AG04450 (cell line): ENCODE measurements around the gene SFXN5. TPM values are rescaled to one million over a fixed set of nuclear protein-coding genes. Genes with fewer than 3 reads are reported as not detected.

ENCODE experiments used
- CTCF ChIA-PET: fragments of 300-600, 350-600 bp; formaldehyde crosslinking; extraction: SDS; loops from one replicate; lab custom pipeline; 2022; ENCODE audit warnings: antibody characterized with exemption, inconsistent platforms; lab: Charles Lee
- POLR2A ChIA-PET: fragments of 350-600 bp; formaldehyde crosslinking; extraction: SDS; loops from one replicate; lab custom pipeline; 2021; ENCODE audit warnings: antibody characterized with exemption, inconsistent platforms; lab: Yijun Ruan, JAX
- DNase-seq: peaks from one replicate; pipeline ENCODE4 v3.0.0-alpha.2; 2011; ENCODE audit warnings: low read depth, low spot score
- H3K27ac ChIP-seq: one replicate; pipeline ENCODE4 v1.5.1; 2012; ENCODE audit warnings: low read depth, low read length, control low read depth
- H3K27me3 ChIP-seq: one replicate; pipeline ENCODE4 v1.6.0; 2012; ENCODE audit warnings: low read length; ENCODE audit not compliant: control insufficient read depth, insufficient read depth
- H3K4me3 ChIP-seq: 2 replicates; pipeline ENCODE4 v1.5.1; 2011; ENCODE audit warnings: mild to moderate bottlenecking, low read depth, low read length, control low read depth
- H3K9me3 ChIP-seq: 2 replicates; pipeline ENCODE4 v1.5.1; 2012; ENCODE audit warnings: low read length; ENCODE audit not compliant: control insufficient read depth, insufficient read depth
- polyA plus RNA-seq: library from polyadenylated mRNA; depleted of rRNA; stranded (reverse); fragments of >200 nt; gene quantifications from 2 replicates; pipeline ENCODE4 v1.2.3, GENCODE V29; 2011
- TF ChIP-seq, protein P1 (sequence below): IDR thresholded peaks from 2 replicates; pipeline ENCODE4 v1.5.1; 2011; ENCODE audit warnings: low read depth, low read length, control low read depth, inconsistent platforms

SFXN5 gene
- polyA plus RNA-seq, 1 experiment = 11.8 TPM

DNA sequence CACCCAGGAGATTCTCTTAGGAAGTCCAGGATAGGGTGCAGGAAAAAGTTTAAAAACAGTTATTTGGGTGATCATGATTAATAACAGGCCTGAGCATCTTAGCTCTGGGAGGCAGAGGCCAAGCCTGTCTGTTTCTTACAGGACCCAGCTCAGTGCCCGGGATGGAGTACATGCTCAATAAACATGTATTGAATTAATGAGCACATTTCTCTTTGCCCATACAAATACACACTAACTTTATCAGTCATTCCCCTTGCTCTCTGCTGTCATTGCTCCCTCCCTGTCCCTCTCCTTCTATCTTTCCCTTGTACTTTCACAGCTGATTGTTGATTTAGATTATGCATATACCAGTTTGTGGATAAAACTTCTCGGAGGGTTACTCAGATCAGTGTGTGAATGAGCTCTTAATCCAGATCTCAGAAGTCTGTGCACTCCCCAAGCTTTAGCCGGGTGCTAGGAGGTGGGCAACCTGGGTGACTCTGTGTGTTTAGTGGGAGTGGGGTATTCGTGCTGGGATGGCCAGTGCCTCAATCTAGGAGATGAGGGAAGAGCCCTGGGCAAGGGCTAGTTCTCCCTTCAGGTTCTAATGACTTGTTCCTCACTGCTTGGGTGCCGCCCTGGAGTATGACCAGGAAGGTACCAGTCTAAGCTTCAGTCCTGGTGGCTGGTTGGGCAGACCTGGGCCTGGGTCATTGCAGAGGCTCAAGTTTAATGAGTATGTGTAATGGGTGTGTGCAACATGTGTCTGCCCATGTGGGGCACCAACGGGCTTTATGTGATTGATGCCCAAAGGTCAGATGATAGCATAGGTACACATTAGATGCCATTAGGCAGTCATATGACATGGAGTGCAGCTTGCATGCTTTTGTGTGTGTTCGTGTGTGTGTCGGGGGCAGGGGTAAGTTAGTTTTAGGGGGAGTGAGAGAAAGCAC, 143.6 kb downstream of the SFXN5 start:
- DNase-seq = no peak

DNA sequence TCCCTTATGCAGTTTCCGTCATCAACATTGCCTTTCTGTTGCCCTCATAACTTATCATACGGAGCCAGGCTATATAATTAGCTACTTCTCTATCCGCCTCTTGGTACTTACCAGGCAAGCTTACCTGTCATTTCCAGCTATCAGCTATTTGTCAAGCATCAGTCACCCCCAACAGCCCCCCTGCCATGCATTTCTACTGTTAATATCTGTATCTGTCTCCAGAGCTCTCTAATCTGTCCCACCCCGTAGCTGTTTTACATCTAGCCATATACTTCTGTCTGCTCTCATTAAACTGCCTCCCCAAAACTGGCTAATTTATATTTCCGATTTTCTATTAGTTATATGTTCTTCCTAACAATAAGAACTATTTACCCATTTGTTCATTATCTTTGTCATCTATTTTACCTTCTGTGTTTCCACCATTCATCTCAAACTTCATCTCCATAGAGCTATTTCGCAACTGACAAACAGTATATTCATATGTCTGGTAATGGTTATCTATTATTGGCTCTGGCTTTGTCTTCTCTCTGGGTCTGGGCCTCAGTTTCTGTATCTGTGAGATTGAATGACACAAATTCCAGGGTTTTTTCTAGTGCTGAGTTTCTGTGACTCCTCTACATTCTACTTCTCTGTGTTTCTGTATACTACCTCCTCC, 144.6 kb downstream of the SFXN5 start:
- TF ChIP-seq, protein P1, sequence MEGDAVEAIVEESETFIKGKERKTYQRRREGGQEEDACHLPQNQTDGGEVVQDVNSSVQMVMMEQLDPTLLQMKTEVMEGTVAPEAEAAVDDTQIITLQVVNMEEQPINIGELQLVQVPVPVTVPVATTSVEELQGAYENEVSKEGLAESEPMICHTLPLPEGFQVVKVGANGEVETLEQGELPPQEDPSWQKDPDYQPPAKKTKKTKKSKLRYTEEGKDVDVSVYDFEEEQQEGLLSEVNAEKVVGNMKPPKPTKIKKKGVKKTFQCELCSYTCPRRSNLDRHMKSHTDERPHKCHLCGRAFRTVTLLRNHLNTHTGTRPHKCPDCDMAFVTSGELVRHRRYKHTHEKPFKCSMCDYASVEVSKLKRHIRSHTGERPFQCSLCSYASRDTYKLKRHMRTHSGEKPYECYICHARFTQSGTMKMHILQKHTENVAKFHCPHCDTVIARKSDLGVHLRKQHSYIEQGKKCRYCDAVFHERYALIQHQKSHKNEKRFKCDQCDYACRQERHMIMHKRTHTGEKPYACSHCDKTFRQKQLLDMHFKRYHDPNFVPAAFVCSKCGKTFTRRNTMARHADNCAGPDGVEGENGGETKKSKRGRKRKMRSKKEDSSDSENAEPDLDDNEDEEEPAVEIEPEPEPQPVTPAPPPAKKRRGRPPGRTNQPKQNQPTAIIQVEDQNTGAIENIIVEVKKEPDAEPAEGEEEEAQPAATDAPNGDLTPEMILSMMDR = no peak
- no peak for DNase-seq
- Histone ChIP-seq H3K4me3 (no peak overlapping the region), H3K27me3 (peaks cover 87% of the 10 kb centered on the region), H3K9me3 (peaks cover 14% of the 10 kb centered on the region), H3K27ac (no peak overlapping the region)
- POLR2A ChIA-PET = no interaction called here
- CTCF ChIA-PET = interaction anchor here (0.6 to 3.2 kb wide), 4 partner anchors 34 to 250 kb away, joined by 5 to 16 read pairs (median 10); no protein-coding TSS in a partner anchor

More for the DNA sequence above, 143.6 kb downstream of the SFXN5 start:
- Histone ChIP-seq H3K27ac (no peak overlapping the region), H3K27me3 (peaks cover 78% of the 10 kb centered on the region), H3K4me3 (no peak overlapping the region), H3K9me3 (peaks cover 13% of the 10 kb centered on the region)
- ChIA-PET CTCF (interaction anchor here (1.7 to 3.2 kb wide), 3 partner anchors 35 to 249 kb away, joined by 5 to 16 read pairs (median 12); no protein-coding TSS in a partner anchor), POLR2A (no interaction called here)
- TF ChIP-seq, protein P1 = no peak

DNA sequence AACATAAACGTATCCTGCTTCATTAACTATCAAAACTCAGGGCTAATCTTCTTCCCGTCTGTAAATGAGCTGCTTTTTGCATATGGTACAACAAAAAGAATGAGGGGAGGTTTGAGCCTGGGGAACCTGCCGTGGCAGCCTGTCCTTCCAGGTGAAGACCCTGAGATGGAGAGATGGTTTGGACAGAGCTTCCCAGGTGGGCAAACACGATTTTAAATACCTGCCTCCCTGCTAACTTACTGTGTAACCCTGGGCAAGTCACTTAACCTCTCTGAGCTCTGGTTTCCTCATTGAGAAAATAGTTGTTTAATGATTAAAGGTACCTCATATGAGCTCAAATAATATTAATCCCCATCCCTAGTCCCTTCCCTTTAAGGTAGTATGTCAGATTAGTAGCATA, 145.1 kb downstream of the SFXN5 start:
- ChIA-PET CTCF (interaction anchor here (0.6 to 3.2 kb wide), 5 partner anchors 34 to 251 kb away, joined by 3 to 16 read pairs (median 7); partner anchors contain the start of gene SPR), POLR2A (interaction anchor here (0.8 kb wide), 1 partner anchor 33 kb away, joined by 4 read pairs; no protein-coding TSS in a partner anchor)
- Histone ChIP-seq H3K27ac (no peak overlapping the region), H3K4me3 (no peak overlapping the region), H3K9me3 (peaks cover 14% of the 10 kb centered on the region), H3K27me3 (peaks cover 93% of the 10 kb centered on the region)
- no peak for DNase-seq
- TF ChIP-seq, protein P1 = no peak

DNA sequence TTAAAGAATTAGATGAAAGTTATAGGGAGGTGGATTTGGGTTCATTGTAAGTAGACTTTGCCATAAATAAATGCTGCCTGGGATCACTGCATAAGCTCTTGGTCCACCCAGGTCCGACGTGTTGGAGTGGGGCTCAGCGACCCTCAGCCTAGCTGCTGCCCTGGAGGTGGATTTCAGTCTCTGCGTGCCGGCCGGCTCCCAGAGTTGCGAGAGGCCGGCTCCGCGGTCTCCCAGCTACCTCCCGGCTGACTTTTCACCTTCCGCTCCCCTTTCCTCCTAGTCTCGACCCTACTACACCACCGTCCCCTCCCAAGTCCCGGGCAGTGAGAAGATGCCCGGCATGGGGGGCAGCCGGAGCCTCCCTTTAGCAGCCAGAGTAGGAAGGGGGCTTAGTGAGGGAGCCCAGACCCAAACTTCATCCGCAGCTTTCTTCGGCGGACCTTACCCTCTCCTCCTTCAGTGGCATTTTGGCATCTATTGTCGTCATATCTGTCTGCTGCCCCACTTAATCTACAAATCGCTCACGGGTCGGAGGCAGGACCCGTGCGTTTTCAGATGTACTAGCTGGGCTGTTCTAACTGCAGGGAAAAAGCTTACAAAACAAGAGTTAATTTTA, 146.1 kb downstream of the SFXN5 start:
- peaks cover 14% of the 10 kb centered on the region for H3K9me3 ChIP-seq
- CTCF ChIA-PET = interaction anchor here (0.8 to 3.2 kb wide), 3 partner anchors 33 to 49 kb away, joined by 3 to 16 read pairs (median 5); partner anchors contain the start of gene SPR
- H3K27me3 ChIP-seq = peaks cover 100% of the 10 kb centered on the region
- POLR2A ChIA-PET = interaction anchor here (0.5 kb wide), 1 partner anchor 128 kb away, joined by 5 read pairs; no protein-coding TSS in a partner anchor
- TF ChIP-seq, protein P1 = no peak
- H3K27ac ChIP-seq = no peak overlapping the region
- H3K4me3 ChIP-seq = no peak overlapping the region
- DNase-seq = no peak
